HCEC 1CT (cell line): Measurements from ENCODE around the gene TCL1B.
"Not testable (repeated sequence)": the region's sequence is repeated elsewhere in the genome, so short reads cannot be mapped to it uniquely, and the experiment has no call there.

Experiments used
- DNase-seq: peaks from one replicate; pipeline ENCODE4 v3.0.0-alpha.2; 2017

TCL1B gene, protein sequence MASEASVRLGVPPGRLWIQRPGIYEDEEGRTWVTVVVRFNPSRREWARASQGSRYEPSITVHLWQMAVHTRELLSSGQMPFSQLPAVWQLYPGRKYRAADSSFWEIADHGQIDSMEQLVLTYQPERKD

GRCh38 chr14:95685978-95686922 lies at the start of gene TCL1B:
Gene TCL1B, plus strand, starts transcription at chr14:95686426. Its CDS starts 42 bp downstream, at chr14:95686468.
- no peak for DNase-seq

DNA sequence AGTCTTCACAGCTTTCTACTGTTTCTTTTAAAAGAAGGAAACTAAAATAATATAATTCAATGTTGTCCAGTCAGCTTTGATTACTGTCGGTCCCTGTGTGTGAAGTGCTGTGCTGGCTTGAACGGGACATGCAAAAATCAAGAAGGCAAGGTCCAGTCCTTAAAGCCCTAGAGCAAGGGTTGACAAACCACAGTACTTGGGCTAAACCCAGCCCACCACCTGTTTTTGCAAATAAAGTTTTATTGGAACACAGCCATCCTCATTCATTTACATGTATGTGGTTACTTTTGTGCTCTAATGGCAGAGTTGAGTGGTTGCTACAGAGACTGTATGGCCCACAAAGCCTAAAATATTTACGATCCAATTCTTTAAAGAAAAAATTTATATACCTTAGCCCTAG lies 41.2 kb upstream of the TCL1B start:
- no peak for DNase-seq

GRCh38 chr14:95645389-95645996 lies 40.7 kb upstream of the TCL1B start:
- no peak for DNase-seq

DNA sequence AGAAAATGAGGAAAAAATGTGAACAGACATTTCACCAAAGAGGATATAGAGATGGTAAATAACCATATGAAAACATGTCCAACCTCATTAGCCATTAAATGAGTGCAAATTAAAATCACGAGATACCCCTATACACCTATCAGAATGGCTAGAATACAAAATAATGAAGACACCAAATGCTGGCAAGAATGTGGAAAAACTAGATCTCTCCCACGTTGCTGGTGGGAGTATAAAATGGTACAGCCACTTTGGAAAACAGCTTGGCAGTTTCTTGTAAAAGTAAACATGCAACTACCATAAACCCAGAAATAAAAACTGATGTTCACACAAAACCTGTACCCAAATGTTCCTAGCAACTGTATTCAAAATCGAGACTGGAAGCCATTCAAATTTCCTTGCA lies 38.3 kb upstream of the TCL1B start:
- DNase-seq = no peak

DNA sequence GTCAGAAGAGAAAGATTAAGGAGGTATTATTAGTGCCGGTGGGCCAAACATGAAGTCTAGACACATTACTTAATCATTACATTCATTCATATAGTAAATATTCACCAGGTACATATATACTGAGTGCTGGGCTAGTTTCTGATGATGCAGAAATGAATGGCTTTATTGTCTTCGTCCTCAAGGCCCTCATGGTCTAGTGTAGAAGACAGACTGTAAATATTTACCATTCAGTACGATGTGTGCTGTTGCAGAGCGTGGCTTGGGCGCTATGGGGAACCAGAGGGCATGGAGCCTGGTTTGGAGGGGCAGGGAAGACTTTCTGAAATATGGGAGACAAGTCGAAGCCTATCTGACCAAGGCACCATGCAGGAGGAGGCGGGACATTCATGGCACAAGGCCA lies 37.0 kb upstream of the TCL1B start:
- DNase-seq = no peak

- DNase-seq = no peak
Measured at GRCh38 chr14:95651028-95651427, 35.2 kb upstream of the TCL1B start.

DNA sequence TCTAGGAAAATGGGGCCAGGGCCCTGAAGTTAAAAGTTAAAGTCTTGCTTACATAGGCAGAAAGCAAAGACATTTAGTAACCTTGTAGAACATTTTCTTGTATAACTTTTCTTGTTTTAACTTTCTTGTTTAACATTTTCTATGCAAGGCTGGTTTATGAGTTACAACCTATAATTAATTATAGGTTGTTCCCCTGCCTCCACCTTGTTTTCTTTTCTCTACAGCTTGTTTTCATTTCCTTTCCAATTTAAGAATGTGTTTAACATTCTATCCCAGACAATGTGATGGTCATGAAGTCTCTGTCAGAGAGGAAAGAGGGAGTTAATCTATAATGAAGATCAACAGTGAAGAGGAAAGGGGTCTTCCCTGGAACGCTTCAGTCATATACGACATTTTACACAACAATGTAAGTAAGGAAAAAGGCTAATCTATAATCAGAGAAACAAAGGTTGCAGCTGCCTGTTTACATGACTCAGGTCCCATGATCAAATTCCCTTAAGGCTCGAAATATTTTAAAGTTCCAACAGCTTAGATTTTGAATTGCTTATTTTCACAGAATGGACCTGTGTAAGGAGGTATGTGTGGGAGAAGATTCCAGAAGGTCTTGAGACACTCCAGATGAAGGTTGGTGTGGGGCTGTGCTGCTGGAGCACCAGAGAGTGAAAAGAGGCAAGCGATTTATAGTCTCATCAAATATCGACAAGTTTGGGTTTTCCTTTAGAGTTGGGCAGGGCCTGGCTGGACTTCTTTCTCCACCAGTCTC lies 34.2 kb upstream of the TCL1B start:
- no peak for DNase-seq

DNA sequence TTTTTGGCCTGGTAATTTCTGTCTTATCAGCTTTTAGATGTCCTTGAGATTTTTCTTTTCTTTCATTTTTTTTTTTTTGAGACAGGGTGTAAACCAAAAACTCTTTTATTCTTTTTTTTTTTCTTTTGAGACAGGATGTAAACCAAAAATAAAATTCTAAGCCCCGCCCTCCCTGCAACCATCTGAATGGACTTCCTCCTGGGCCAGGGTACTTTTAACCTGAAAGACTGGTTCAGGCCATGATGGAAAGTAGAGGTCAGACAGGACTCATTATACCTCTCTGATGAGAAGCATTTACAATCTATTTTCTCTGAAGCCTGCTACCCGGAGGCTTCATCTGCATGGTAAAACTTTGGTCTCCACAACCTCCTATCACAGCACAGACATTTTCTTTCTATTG lies 33.5 kb upstream of the TCL1B start:
- DNase-seq = no peak

DNA sequence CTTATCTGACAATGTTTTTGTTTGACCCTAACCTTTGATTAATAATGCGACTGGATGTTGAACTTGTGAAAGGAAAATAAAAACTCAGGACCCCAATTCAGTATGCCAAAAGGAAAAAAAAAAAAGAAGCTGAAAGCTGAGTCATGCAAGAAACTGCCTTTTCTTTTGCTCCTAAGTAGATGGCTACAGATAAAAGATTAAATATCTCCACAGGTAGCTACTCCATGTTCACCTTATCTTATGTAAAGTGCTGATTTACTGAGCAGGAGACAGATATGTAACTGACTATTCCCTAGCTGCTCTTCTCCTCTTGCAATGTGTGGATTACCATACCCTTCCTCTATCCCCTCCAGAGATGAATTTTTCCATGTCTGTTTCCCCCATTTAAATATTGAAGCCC lies 30.8 kb upstream of the TCL1B start:
- DNase-seq = no peak

DNA sequence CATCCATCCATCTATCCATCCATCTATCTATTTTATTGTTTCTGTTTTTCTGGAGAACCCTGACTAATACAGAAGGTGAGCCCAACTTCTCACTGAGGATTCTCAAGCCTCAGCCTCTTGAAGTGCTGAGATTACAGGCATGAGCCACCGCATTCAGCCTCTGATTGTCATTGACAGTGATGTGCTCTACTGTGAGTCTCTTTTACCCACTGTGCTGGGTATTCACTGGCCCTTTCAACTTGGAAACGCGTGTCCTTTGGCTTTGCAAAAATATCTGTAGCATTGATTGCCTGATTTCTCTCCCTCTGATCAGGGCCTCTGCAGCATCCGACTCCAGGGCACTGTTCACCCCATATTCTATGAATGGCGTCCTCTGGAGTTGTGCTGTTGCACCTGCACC lies 29.6 kb upstream of the TCL1B start:
- DNase-seq = no peak

DNA sequence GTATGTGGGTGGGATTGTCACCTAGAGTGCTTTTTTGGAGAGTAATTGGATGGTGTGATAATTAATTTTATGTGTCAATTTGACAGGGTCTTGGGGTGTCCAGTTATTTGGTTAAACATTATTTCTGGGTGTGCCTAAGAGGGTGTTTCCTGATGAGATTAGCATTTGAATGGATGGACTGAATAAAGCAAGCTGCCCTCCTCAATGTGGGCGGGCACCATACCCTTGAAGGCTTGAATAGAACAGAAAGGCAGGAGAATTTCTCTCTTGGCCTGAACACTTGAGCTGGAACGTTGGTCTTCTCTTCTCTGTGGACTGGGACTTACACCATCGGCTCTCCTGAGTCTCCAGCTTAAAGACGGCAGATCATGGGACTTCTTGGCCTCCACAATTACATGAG lies 28.8 kb upstream of the TCL1B start:
- DNase-seq = no peak

DNA sequence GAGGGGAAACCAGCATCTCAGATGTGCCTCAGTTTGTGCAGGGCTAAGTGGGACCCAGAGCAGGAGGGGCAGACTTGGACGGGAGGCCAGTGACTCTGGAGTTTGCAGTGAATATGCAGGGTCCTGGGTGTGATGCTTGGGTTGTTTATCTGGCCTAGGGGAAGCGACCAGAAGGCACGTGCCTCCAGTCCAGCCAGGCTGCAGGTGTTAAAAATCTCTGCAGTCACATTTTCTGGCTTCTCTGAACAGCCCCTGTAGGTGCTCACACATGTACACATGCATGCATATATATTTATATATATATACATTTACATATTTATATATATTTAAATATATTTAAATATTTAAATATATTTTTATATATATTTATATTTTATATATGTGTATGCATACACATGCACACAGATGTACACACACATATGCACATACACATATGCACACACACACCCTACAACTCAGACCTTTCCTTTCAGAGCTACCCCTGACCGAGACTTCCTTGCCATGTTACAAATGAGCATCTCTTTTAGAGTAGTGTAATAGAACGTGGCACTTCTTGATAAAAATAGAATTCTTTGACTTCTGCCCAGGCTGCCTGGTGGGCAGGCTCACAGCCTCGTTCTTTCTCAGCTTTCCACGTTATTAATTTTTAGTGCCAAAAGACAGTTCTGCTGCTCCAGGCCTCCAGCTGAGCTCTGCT lies 26.8 kb upstream of the TCL1B start:
- no peak for DNase-seq

DNA sequence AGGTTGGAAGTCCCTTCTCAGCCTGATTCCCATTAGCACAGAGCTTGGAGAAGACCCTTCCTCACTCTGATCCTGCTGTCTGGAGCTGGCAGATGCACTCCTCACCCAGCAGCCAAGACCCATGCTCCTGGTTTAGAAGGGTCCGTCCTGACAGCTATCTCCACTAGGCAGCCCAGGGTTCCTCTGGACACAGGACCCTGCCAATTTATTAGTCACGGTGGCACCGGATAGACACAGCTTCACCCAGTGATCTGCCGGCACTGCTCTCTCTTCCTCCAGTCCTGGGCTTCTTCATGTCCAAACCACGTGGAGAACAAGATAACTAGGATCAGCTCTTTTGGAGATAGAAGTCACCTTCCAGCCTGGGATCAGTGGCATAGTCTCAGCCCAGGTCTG lies 26.2 kb upstream of the TCL1B start:
- DNase-seq = no peak

DNA sequence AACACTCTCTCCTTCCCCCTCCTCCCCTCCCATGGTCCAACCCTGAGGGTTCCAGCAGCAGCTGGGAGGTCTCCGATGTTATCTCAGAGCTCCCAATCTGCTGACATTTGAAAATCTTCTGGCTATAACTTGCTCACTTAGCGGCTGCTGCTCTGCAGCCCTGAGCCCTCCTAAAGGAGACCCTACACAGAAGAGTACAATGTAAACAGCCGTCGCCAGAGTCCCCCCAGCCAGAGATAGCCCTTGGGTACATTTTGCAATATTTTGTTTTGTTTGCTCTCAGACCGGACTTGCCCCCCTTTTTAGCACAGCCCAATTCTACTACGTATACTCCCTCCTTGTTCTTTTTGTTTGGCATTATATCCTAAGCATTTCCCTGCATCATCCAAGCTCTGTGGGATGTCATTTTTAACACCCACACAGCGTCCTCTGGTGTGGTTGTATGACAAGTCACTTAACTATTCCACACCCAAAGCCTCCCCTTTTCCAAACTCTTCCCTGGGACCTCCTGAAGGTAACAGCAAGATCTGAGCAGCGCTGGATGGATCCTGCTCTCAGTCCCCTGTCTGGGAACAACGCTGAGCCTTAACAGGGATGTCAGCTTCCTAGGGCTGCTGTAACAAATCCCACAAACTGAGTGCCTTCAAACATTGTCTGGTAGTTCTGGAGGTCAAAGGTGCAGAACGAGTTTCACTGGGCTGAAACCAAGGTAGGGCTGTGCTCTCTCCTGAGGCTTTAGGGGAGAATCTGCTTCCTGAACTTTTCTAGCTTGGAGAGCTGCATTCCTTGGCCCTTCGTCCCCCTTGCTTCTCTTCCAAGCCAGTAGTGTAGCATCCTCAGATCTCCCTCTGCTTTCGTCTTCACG lies 25.3 kb upstream of the TCL1B start:
- no peak for DNase-seq

DNA sequence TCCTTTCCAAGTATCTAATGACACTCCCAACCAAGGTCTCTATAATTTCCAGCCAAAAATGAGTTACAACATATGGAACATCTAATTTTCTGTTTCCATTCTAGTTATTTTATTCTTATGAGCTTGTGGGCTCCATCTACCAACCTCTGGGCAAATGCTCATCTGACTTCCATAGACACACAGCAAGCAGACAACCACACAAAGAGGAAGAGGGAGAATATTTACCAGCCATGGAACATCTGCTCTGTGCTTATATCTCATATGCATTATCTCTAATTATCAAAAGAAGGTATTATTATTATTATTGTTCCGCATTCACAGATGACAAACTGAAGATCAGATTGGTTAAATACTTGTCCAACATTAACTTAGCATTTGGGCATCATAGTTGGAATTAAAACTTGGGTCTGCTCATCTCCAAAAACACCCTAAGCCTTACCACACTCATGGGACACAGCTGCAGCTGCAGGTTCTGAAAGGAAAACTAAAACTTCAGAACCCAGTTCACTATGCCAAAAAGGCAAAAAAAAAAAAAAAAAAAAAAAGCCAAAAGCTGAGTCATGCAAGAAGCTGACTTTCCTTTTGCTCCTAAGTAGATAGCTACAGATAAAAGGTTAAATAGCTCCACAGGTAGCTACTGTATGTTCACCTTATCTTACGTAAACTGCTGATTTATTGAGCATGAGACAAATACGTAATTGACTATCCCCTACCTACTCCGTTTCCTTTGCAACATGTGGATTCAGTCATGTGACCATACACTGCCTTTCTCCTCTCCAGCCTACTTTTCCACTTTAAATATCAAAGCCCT lies 23.6 kb upstream of the TCL1B start:
- DNase-seq = no peak

GRCh38 chr14:95663226-95663797 lies 22.9 kb upstream of the TCL1B start:
- DNase-seq = no peak

- DNase-seq = no peak
Measured at GRCh38 chr14:95664066-95664465, 22.2 kb upstream of the TCL1B start.

DNA sequence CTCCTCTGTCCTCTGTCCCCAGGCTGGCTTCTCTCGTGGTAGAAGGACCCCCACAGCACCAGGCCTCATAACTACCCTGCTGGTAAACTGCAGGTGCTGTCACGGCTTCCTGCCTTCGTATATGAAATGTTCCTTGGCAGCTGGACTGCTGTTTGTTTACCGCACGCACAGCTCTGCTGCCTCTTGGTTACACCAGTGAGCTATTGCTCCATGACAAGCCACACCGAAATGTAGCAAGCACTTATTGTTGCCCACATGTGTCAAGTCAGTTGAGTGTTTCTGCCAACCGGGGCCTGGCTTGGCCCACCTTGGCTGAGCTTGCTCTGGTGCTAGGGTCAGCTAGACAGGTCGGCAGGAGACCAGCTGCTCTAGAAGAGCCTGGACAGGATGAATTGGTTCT lies 21.7 kb upstream of the TCL1B start:
- no peak for DNase-seq

GRCh38 chr14:95665530-95665929 lies 20.7 kb upstream of the TCL1B start:
- DNase-seq = not testable (repeated sequence)

DNA sequence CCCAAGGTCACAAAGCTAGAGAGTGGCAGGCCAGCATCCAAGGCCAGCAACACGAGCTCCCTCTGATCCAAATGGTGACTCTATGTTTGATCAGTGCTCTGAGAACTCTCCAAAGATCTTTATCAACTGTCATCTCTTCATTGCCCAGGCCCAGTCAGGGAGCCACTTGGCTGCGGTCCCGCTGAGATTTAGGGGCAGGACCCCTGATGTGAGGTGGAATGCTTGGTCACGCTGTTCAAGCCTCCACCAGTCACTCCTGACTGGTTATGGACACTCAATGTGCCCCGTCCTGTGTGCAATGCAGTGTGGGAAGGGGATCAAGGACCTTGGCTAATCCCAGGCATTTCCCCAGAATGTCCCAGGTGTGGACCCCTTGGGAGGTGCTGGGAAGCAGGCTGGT lies 19.8 kb upstream of the TCL1B start:
- no peak for DNase-seq
